ENCODE measurements around the gene SLC26A5. TPM values are rescaled to one million over a fixed set of nuclear protein-coding genes. Genes with fewer than 3 reads are reported as not detected.
A peak's percentile ranks its signal among the peaks of the same experiment; 100 is the strongest.
"Not testable (repeated sequence)": the region's sequence is repeated elsewhere in the genome, so short reads cannot be mapped to it uniquely, and the experiment has no call there.

Gene SLC26A5
- total RNA-seq = not detected
- long read RNA-seq = 0 reads

GRCh38 chr7:103446049-103446520 is at the start of gene SLC26A5:
TSS of gene SLC26A5 (minus strand) at chr7:103446207. CDS start at chr7:103421514, 24,693 bp downstream.
- ATAC-seq (ENCODE audit: poor library complexity) (peak; percentile 49), DNase-seq (no peak)
- intact Hi-C loops (cut with DNase I) = no loop called here

- ATAC-seq (ENCODE audit: poor library complexity) (no peak), DNase-seq (no peak)
- intact Hi-C loops (cut with DNase I) = no loop called here
Measured at GRCh38 chr7:103487419-103487818, 41.4 kb upstream of the SLC26A5 start.

GRCh38 chr7:103486873-103487272 is 40.9 kb upstream of the SLC26A5 start:
- intact Hi-C loops (cut with DNase I); ATAC-seq (ENCODE audit: poor library complexity); DNase-seq: not testable (repeated sequence)

- intact Hi-C loops (cut with DNase I) = no loop called here
- ATAC-seq (ENCODE audit: poor library complexity) (no peak), DNase-seq (no peak)
Measured at GRCh38 chr7:103480771-103481170, 34.8 kb upstream of the SLC26A5 start.

- ATAC-seq (ENCODE audit: poor library complexity) = no peak
- no peak for DNase-seq
- intact Hi-C loops (cut with DNase I) = no loop called here
Measured at GRCh38 chr7:103474956-103475355, 28.9 kb upstream of the SLC26A5 start.

- intact Hi-C loops (cut with DNase I) = no loop called here
- DNase-seq = no peak
- ATAC-seq (ENCODE audit: poor library complexity) = no peak
Measured at GRCh38 chr7:103469095-103469948, 23.3 kb upstream of the SLC26A5 start.

GRCh38 chr7:103466814-103467213 is 20.8 kb upstream of the SLC26A5 start:
- DNase-seq = no peak
- ATAC-seq (ENCODE audit: poor library complexity) = no peak
- intact Hi-C loops (cut with DNase I) = no loop called here

GRCh38 chr7:103462358-103462757 is 16.4 kb upstream of the SLC26A5 start:
- intact Hi-C loops (cut with DNase I) = no loop called here

GRCh38 chr7:103447073-103447960 is 1.3 kb upstream of the SLC26A5 start:
- intact Hi-C loops (cut with DNase I) = no loop called here
- DNase-seq (no peak), ATAC-seq (ENCODE audit: poor library complexity) (no peak)

More at GRCh38 chr7:103462358-103462757, 16.4 kb upstream of the SLC26A5 start:
- DNase-seq (no peak), ATAC-seq (ENCODE audit: poor library complexity) (no peak)

- DNase-seq = no peak
- intact Hi-C loops (cut with DNase I) = no loop called here
- ATAC-seq (ENCODE audit: poor library complexity) = no peak
Measured at GRCh38 chr7:103445228-103446048, 569 bp downstream of the SLC26A5 start.

- no peak for ATAC-seq (ENCODE audit: poor library complexity)
- no peak for DNase-seq
- intact Hi-C loops (cut with DNase I) = no loop called here
Measured at GRCh38 chr7:103439661-103440060, 6.3 kb downstream of the SLC26A5 start.

- ATAC-seq (ENCODE audit: poor library complexity) (no peak), DNase-seq (no peak)
- intact Hi-C loops (cut with DNase I) = no loop called here
Measured at GRCh38 chr7:103437623-103438022, 8.4 kb downstream of the SLC26A5 start.

GRCh38 chr7:103432712-103433111 is 13.3 kb downstream of the SLC26A5 start:
- intact Hi-C loops (cut with DNase I) = no loop called here
- DNase-seq (no peak), ATAC-seq (ENCODE audit: poor library complexity) (no peak)

- ATAC-seq (ENCODE audit: poor library complexity) (no peak), DNase-seq (no peak)
- intact Hi-C loops (cut with DNase I) = no loop called here
Measured at GRCh38 chr7:103425177-103425576, 20.8 kb downstream of the SLC26A5 start.

GRCh38 chr7:103423467-103424179 is 22.4 kb downstream of the SLC26A5 start:
- ATAC-seq (ENCODE audit: poor library complexity) (no peak), DNase-seq (no peak)
- intact Hi-C loops (cut with DNase I) = no loop called here

- ATAC-seq (ENCODE audit: poor library complexity) = no peak
- DNase-seq = no peak
- intact Hi-C loops (cut with DNase I) = no loop called here
Measured at GRCh38 chr7:103420857-103421384, 25.1 kb downstream of the SLC26A5 start.

GRCh38 chr7:103418241-103418640 is 27.8 kb downstream of the SLC26A5 start:
- no peak for ATAC-seq (ENCODE audit: poor library complexity)
- DNase-seq = no peak
- intact Hi-C loops (cut with DNase I) = no loop called here

- ATAC-seq (ENCODE audit: poor library complexity) (no peak), DNase-seq (no peak)
- intact Hi-C loops (cut with DNase I) = no loop called here
Measured at GRCh38 chr7:103413407-103413806, 32.6 kb downstream of the SLC26A5 start.

All from Right ventricle myocardium superior (tissue), 1 donor.